Dermis microvascular lymphatic vessel endothelial cell (primary cell): Measurements from ENCODE around the gene SOWAHC. TPM values are rescaled to one million over a fixed set of nuclear protein-coding genes. Genes with fewer than 3 reads are reported as not detected.
"Not testable (repeated sequence)": the region's sequence is repeated elsewhere in the genome, so short reads cannot be mapped to it uniquely, and the experiment has no call there.

Source experiments
- DNase-seq, 2 donors: peaks; one replicate each; pipeline versions ENCODE4 v3.0.0 to v3.0.0-alpha.2; 2010; ENCODE audit warnings: low read depth in 2 of 2
- total RNA-seq: library from RNA; depleted of rRNA; stranded (reverse); fragments of >200 nt; gene quantifications from 2 replicates; pipeline ENCODE4 v1.2.1, GENCODE V29; 2014

The SOWAHC gene
- total RNA-seq, 1 donor from 2014 or later: 6.0 TPM

GRCh38 chr2:109614715-109615636, 812 bp downstream of the SOWAHC start:
- peak in 1 of 2 donors; percentile 21 for DNase-seq

- DNase-seq: no peak
These were observed 1.5 kb downstream of the SOWAHC start for GRCh38 chr2:109615637-109616144.

GRCh38 chr2:109616184-109616583, 2.0 kb downstream of the SOWAHC start:
- no peak for DNase-seq

GRCh38 chr2:109619032-109619615, 5.0 kb downstream of the SOWAHC start:
- DNase-seq: no peak

GRCh38 chr2:109623297-109623696, 9.1 kb downstream of the SOWAHC start:
- DNase-seq: no peak

DNA sequence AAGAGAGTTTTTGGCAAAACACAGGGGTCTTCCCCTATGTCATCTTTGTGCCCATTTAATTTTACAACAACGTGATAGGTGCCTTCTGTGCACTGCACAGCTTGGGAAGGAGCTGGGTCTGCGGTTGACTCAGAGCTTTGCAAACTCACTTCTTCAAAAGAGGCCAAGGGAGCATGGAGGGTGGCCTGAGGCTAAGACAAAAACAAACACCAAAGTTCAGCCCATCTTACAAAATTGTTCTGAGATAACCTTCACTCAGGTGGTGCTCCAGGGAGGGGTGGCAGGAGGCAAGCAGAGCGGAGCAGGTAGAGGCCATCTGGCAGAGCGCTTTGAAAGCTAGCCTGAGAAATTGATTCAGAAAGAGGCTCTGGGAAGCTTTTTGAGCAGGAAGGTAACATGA, 9.8 kb downstream of the SOWAHC start:
- no peak for DNase-seq

- no peak for DNase-seq
These were observed 10.2 kb downstream of the SOWAHC start for GRCh38 chr2:109624339-109624738.

DNA sequence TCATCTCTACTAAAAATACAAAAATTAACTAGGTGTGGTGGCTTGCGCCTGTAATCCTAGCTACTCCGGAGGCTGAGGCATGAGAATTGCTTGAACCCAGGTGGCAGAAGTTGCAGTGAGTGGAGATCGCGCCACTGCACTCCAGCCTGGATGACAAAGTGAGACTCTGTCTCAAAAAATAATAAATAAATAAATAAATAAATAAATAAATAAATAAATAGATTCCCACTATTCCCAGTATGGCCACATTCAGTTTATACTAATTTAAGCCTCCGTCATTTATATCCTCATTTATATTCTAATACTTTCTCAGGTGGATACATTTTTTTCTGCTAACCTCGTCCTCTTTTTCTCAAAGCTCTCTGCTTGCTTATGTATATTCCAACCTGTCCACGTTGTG, 14.2 kb downstream of the SOWAHC start:
- DNase-seq: not testable (repeated sequence)

DNA sequence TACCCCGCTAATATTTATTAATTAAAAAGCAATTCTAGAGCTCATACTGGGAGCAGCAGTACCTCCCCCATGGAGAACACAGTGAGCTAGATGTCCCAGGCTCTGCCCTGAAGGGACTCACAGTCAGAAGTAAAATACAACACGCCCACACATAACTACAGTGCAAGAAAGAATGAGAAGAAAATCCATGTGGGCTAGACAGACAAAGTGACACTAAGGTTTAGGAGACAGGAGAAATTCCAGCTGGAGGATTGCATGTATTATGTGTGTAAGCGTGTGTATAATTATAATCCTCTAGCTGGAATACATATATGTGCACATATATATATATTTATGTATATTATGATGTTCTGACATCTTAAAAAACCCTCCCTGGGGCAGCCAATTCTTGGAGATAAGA, 15.7 kb downstream of the SOWAHC start:
- no peak for DNase-seq

DNA sequence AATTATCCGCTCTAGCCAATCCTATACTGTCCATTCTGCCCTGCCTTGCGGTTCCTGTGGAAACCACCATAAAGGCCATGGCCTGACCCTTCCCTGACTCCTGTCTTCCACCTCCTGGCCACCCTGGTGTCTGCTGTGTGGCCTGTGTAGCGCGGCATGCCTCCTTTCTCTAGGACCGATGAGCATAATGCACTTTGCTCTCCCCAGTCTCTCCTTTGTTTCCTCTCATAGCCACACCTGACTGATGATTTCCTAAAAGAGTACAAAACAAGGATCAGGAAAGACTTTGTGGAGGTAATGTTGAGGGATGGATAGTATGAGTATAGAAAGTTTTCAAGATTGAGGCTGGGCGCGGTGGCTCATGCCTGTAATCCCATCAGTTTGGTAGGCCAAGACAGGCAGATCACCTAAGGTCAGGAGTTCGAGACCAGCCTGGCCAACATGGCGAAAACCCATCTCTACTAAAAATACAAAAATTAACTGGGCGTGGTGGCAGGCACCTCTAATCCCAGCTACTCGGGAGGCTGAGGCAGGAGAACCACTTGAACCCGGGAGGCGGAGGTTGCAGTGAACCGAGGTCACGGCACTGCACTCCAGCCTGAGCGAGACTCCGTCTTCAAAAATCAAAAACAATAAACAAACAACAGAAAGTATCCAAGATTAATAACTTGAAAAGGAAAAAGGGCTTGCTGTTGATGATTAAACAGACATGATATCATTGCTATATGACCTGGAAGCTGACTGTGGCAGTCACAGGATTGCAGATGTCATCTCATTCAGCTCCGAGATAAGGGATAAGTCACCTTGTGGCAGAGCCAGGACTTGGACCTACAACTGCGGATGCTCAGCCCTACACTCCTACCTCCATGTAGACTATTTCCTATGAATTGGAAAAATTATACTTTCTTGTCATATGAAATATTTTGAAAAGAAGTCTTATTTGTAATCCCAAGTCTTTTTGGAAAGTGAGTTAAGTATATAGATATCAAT, 16.6 kb downstream of the SOWAHC start:
- DNase-seq: no peak

DNA sequence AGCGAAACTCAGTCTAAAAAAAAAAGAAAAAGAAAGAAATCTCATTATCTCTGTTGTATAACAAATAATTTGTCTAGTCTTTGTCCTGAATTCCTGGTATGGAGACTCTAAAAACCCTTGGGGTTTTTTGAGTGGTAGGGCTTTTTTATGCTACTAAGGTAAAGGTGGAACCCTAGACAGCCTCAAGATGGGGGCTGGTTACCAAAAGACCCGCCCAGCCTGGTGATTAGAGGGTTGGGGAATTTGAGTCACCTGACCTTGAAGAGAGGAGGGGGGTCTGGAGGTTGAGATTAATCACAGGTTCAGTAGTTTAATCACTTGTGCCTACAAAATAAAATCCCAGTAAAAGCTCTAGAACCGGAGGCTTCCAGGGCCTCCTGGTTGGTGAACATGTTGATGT, 17.6 kb downstream of the SOWAHC start:
- no peak for DNase-seq

DNA sequence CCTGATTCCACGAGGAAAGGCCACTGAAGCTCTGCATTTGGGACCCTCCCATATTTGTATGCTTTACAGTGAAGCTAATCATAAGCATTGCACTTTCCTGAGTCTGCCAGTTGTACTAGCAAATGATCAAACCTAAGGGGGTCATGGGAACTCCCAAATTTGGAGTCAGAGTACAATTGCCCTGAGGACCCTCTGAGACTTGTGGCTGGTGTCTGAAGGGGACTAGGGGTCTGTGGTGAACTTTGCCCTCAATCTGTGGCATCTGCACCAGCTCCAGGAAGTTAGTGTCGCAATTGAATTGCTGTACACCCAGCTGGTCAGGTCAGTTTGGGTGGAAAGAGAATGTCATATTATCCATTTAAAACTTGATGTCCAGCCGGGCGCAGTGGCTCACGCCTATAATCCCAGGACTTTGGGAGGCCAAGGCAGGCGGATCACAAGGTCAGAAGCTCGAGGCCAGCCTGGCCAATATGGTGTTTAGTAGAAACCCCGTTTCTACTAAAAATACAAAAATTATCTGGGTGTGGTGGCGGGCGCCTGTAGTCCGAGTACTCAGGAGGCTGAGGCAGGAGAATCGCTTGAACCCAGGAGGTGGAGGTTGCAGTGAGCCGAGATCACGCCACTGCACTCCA, 18.1 kb downstream of the SOWAHC start:
- peak in 1 of 2 donors; percentile 36 for DNase-seq

- DNase-seq: peak; percentile 29 to 42
These were observed 19.3 kb downstream of the SOWAHC start for GRCh38 chr2:109633284-109633961.

GRCh38 chr2:109635426-109636304, 21.5 kb downstream of the SOWAHC start:
- no peak for DNase-seq

DNA sequence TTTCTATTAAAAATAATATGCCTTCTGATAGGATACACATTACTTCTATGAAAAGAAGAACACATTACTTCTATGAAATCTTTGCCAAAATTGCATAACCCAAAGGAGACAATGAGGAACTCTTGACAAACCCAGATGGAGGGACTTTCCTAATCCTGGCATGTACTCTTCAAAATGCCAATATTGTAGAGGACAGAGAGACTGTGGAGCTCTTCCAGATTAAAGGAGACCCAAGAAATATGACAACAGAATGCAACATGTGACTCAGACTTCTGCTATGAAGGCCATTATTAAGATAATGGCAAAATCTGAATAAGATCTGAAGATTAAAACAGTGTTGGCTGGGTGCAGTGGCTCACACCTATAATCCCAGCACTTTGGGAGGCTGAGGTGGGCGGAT, 22.2 kb downstream of the SOWAHC start:
- DNase-seq: no peak

GRCh38 chr2:109637749-109638570, 23.8 kb downstream of the SOWAHC start:
- DNase-seq: peak; percentile 33 to 65

- no peak for DNase-seq
These were observed 24.6 kb downstream of the SOWAHC start for GRCh38 chr2:109638795-109639194.

- not testable (repeated sequence) for DNase-seq
These were observed 25.8 kb downstream of the SOWAHC start for GRCh38 chr2:109640000-109640399.
